NOMO-1 treated with dmso at 0.1 percent for 144 hours (cell line): ENCODE data around the gene PTPRN2.

Experiments used
- DNase-seq: peaks from one replicate; lab custom pipeline; 2025; ENCODE audit not compliant: unreplicated experiment; lab: John Stamatoyannopoulos, UW

The PTPRN2 gene

GRCh38 chr7:158194365-158194900, 393.2 kb downstream of the PTPRN2 start:
- DNase-seq, result no peak

- DNase-seq, result no peak
Measured at GRCh38 chr7:158193446-158193845, 394.2 kb downstream of the PTPRN2 start.

- no peak for DNase-seq
Measured at GRCh38 chr7:158192956-158193355, 394.7 kb downstream of the PTPRN2 start.

- DNase-seq, result no peak
Measured at GRCh38 chr7:158192184-158192835, 395.3 kb downstream of the PTPRN2 start.

- no peak for DNase-seq
Measured at GRCh38 chr7:158191671-158192070, 396.0 kb downstream of the PTPRN2 start.

- DNase-seq, result no peak
Measured at GRCh38 chr7:158190756-158191155, 396.9 kb downstream of the PTPRN2 start.

GRCh38 chr7:158188676-158189075, 398.9 kb downstream of the PTPRN2 start:
- DNase-seq, result no peak

- DNase-seq, result no peak
Measured at GRCh38 chr7:158187694-158187994, 400.0 kb downstream of the PTPRN2 start.

GRCh38 chr7:158186864-158187693, 400.5 kb downstream of the PTPRN2 start:
- DNase-seq, result no peak

- DNase-seq, result no peak
Measured at GRCh38 chr7:158186406-158186805, 401.2 kb downstream of the PTPRN2 start.

- no peak for DNase-seq
Measured at GRCh38 chr7:158185653-158186052, 402.0 kb downstream of the PTPRN2 start.

GRCh38 chr7:158183431-158183830, 404.2 kb downstream of the PTPRN2 start:
- DNase-seq, result no peak

GRCh38 chr7:158176561-158177173, 411.0 kb downstream of the PTPRN2 start:
- DNase-seq, result no peak

GRCh38 chr7:158175779-158176178, 411.8 kb downstream of the PTPRN2 start:
- DNase-seq, result no peak

GRCh38 chr7:158174947-158175346, 412.7 kb downstream of the PTPRN2 start:
- DNase-seq, result no peak

GRCh38 chr7:158167373-158167772, 420.2 kb downstream of the PTPRN2 start:
- DNase-seq, result no peak

- no peak for DNase-seq
Measured at GRCh38 chr7:158166386-158167340, 421.0 kb downstream of the PTPRN2 start.

- no peak for DNase-seq
Measured at GRCh38 chr7:158165711-158166110, 421.9 kb downstream of the PTPRN2 start.

- DNase-seq, result no peak
Measured at GRCh38 chr7:158164101-158165095, 423.2 kb downstream of the PTPRN2 start.

GRCh38 chr7:158161194-158161593, 426.4 kb downstream of the PTPRN2 start:
- no peak for DNase-seq
